K562 (cell line): ENCODE measurements around the gene NDST4. TPM values are rescaled to one million over a fixed set of nuclear protein-coding genes. Genes with fewer than 3 reads are reported as not detected.

Experiments
- ATAC-seq: fragments of 200-7000 bp; cut with Tn5 transposase; 3 replicates; pipeline ENCODE4 v1.9.1; 2020; ENCODE audit warnings: moderate library complexity
- BruUV-seq: library from RNA; stranded (reverse); fragments of 400-500 nt; replicated peaks from 2 replicates; lab custom pipeline; 2021; lab: Mats Ljungman, UMichigan
- CTCF ChIA-PET: fragments of 300-600 bp; formaldehyde crosslinking; extraction: SDS; loops from one replicate; lab custom pipeline; 2021; ENCODE audit warnings: low intra/inter-chr PET ratio; lab: Yijun Ruan, JAX
- POLR2A ChIA-PET: fragments of 300-600, 350-650 bp; sonication (Branson Sonifier 250); formaldehyde crosslinking; extraction: SDS; loops from one replicate; lab custom pipeline; 2021; ENCODE audit warnings: antibody characterized with exemption, inconsistent platforms; lab: Yijun Ruan, JAX
- DNase-seq, 4 experiments: peaks; one replicate each; pipeline versions ENCODE4 v3.0.0 to v3.0.0-alpha.2; 2011 to 2018; ENCODE audit warnings: low spot score in 3 of 4, mixed read lengths in 3 of 4; ENCODE audit errors: extremely low read depth in 1 of 4
- FAIRE-seq: peaks from 2 replicates; lab custom pipeline; 2011; peaks lifted over from hg19 to GRCh38; lab: Jason Lieb, UNC
- H2AFZ ChIP-seq: 2 replicates; pipeline ENCODE4 v1.6.0; 2011; ENCODE audit warnings: low read depth, low read length, control low read depth, inconsistent platforms
- H3K27ac ChIP-seq: fragments of 200-600 bp; 3 replicates; pipeline ENCODE4 v1.8.0; 2011; ENCODE audit warnings: low read depth, mild to moderate bottlenecking, control low read depth, inconsistent platforms, low read length, moderate library complexity, mixed read lengths; ENCODE audit errors: extremely low read depth
- H3K27me3 ChIP-seq, 2 experiments: fragments of 300-600 bp in 1 of 2; 2 replicates in 1 of 2; 3 replicates in 1 of 2; pipeline versions ENCODE4 v1.6.0 to v1.8.0; 2011; ENCODE audit warnings: inconsistent platforms in 2 of 2, low read length in 2 of 2, mild to moderate bottlenecking in 1 of 2, mixed read lengths in 1 of 2, moderate library complexity in 1 of 2; ENCODE audit not compliant: control insufficient read depth in 2 of 2, insufficient read depth in 2 of 2
- H3K36me3 ChIP-seq: fragments of 300-600 bp; 3 replicates; pipeline ENCODE4 v1.8.0; 2011; ENCODE audit warnings: mild to moderate bottlenecking, low read length, inconsistent platforms; ENCODE audit not compliant: control insufficient read depth, insufficient read depth
- H3K4me1 ChIP-seq, 2 experiments: fragments of 200-600 bp in 1 of 2; replicated peaks in 1 of 2; 2 replicates in 1 of 2; 3 replicates in 1 of 2; pipeline versions ENCODE4 v1.5.1 to v1.8.0; 2011; ENCODE audit warnings: inconsistent platforms in 2 of 2, low read length in 2 of 2, mild to moderate bottlenecking in 1 of 2, mixed read lengths in 1 of 2, moderate library complexity in 1 of 2; ENCODE audit not compliant: control insufficient read depth in 2 of 2, insufficient read depth in 2 of 2
- H3K4me2 ChIP-seq: 2 replicates; pipeline ENCODE4 v1.6.1; 2011; ENCODE audit warnings: low read length, control low read depth, inconsistent platforms, mixed read lengths; ENCODE audit not compliant: insufficient read depth
- H3K4me3 ChIP-seq: fragments of 200-600 bp; sonication (generic), shearing (Covaris generic); 2 replicates; pipeline ENCODE4 v1.5.1; 2016; ENCODE audit warnings: control low read depth, inconsistent platforms
- H3K79me2 ChIP-seq: fragments of 200-600 bp; 3 replicates; pipeline ENCODE4 v1.8.0; 2011; ENCODE audit warnings: low read length, inconsistent platforms; ENCODE audit not compliant: control insufficient read depth, insufficient read depth
- H3K9ac ChIP-seq, 2 experiments: 2 replicates each; pipeline versions ENCODE4 v1.6.0 to v1.6.1; 2011; ENCODE audit warnings: low read depth in 2 of 2, low read length in 2 of 2, control low read depth in 1 of 2, inconsistent platforms in 1 of 2, mild to moderate bottlenecking in 1 of 2, mixed read lengths in 1 of 2; ENCODE audit not compliant: insufficient read depth in 1 of 2
- H3K9me1 ChIP-seq: one replicate; pipeline ENCODE4 v1.6.0; 2011; ENCODE audit warnings: inconsistent platforms, mild to moderate bottlenecking, low read length, moderate library complexity; ENCODE audit not compliant: control insufficient read depth, insufficient read depth
- H3K9me3 ChIP-seq: replicated peaks from 2 replicates; pipeline ENCODE4 v1.5.1; 2011; ENCODE audit warnings: low read depth, low read length, inconsistent platforms; ENCODE audit not compliant: control insufficient read depth, insufficient read depth
- H4K20me1 ChIP-seq: replicated peaks from 2 replicates; pipeline ENCODE4 v1.6.1; 2011; ENCODE audit warnings: low read length, inconsistent platforms, mixed read lengths; ENCODE audit not compliant: control insufficient read depth, insufficient read depth
- BMI1 ChIP-seq: fragments of 150-350 bp; IDR thresholded peaks from 2 replicates; pipeline ENCODE4 v1.6.1; 2014; ENCODE audit warnings: low read length
- CTCF ChIP-seq, 3 experiments: IDR thresholded peaks in 2 of 3; conservative IDR thresholded peaks in 1 of 3; 2 replicates each; pipeline ENCODE4 v1.5.1; 2011 to 2012; ENCODE audit warnings: low read length in 3 of 3, mild to moderate bottlenecking in 3 of 3, control low read depth in 2 of 3, improper control_type of control experiment in 1 of 3, inconsistent platforms in 1 of 3, low read depth in 1 of 3, mixed read lengths in 1 of 3, moderate library complexity in 1 of 3; ENCODE audit not compliant: insufficient read depth in 2 of 3
- FOXJ3 ChIP-seq: sonication (generic); formaldehyde crosslinking; IDR thresholded peaks from 2 replicates; pipeline ENCODE4 v1.4.0; 2020; ENCODE audit warnings: mild to moderate bottlenecking, missing genetic modification reagents
- HDAC8 ChIP-seq: fragments of 450-650 bp; IDR thresholded peaks from 2 replicates; pipeline ENCODE4 v1.6.1; 2016; ENCODE audit warnings: mild to moderate bottlenecking, missing genetic modification characterization, moderate library complexity, missing compliant biosample characterization
- PBX2 ChIP-seq, 2 experiments: IDR thresholded peaks in 1 of 2; conservative IDR thresholded peaks in 1 of 2; 2 replicates each; pipeline ENCODE4 v1.6.1; 2016; ENCODE audit warnings: low read depth in 2 of 2, mild to moderate bottlenecking in 1 of 2, missing compliant biosample characterization in 1 of 2, missing genetic modification characterization in 1 of 2, moderate library complexity in 1 of 2
- PREB ChIP-seq: sonication (generic); formaldehyde crosslinking; IDR thresholded peaks from 2 replicates; pipeline ENCODE4 v1.8.1; 2023; ENCODE audit warnings: mild to moderate bottlenecking, missing genetic modification reagents
- SREBF2 ChIP-seq: sonication (generic); formaldehyde crosslinking; IDR thresholded peaks from 2 replicates; pipeline ENCODE4 v1.4.0; 2020; ENCODE audit warnings: mild to moderate bottlenecking, missing genetic modification reagents
- SRF ChIP-seq, 2 experiments: fragments of 250-450, 450-650 bp in 1 of 2; sonication (Bioruptor Pico) in 1 of 2; sonication (generic) in 1 of 2; formaldehyde crosslinking; IDR thresholded peaks; 2 replicates each; pipeline versions ENCODE4 v1.5.0 to v1.5.1; 2020 to 2022; ENCODE audit warnings: mild to moderate bottlenecking in 1 of 2, missing genetic modification reagents in 1 of 2
- ZNF639 ChIP-seq, 2 experiments: fragments of 200-800 bp in 1 of 2; sonication (Bioruptor generic) in 1 of 2; sonication (generic) in 1 of 2; formaldehyde crosslinking in 1 of 2; IDR thresholded peaks in 1 of 2; conservative IDR thresholded peaks in 1 of 2; 2 replicates each; pipeline versions ENCODE4 v1.5.0 to v1.6.1; 2016 to 2020; ENCODE audit warnings: missing compliant biosample characterization in 1 of 2, missing genetic modification characterization in 1 of 2, missing genetic modification reagents in 1 of 2
- WGBS: fragments of 100-300 bp; shearing (Covaris generic); methylation state at CpG from one replicate; pipeline ENCODE4 v1.1.6; 2016; ENCODE audit warnings: low coverage, mixed read lengths; ENCODE audit not compliant: insufficient coverage; ENCODE audit errors: missing lambda C conversion rate; 5-methylcytosine and 5-hydroxymethylcytosine counted together
- in situ Hi-C: fragments of 300-500 bp; cut with MboI; formaldehyde crosslinking; loops from 4 replicates; pipeline ENCODE4 v1.15.0; 2018; ENCODE audit warnings: inconsistent platforms, mixed read lengths
- intact Hi-C: fragments of 100-400 bp; cut with micrococcal nuclease; formaldehyde crosslinking; loops from 2 replicates; pipeline ENCODE4 v1.14.2; 2022
- polyA plus RNA-seq, 8 experiments: library from polyadenylated mRNA; depleted of rRNA in 4 of 8; stranded (reverse) in 5 of 8; unstranded in 3 of 8; fragments of >200 nt; fragmentation: Nextera tagmentation in 2 of 8; fragmentation: Illumina TruSeq in 1 of 8; extraction: Ambion mirVana in 2 of 8; extraction: Trizol in 1 of 8; gene quantifications; 2 replicates each; pipeline versions ENCODE4 v1.2.1 to v1.2.3, GENCODE V29; 2011 to 2014; ENCODE audit warnings: inconsistent platforms in 1 of 8, missing spikeins in 1 of 8
- total RNA-seq, 7 experiments: library from RNA; depleted of rRNA in 6 of 7; stranded (reverse); fragments of >200 nt in 6 of 7; fragmentation: Illumina TruSeq in 2 of 7; extraction: Trizol in 2 of 7; gene quantifications; 2 replicates each; pipeline versions ENCODE4 v1.2.1 to v1.2.3, GENCODE V29; 2011 to 2021; ENCODE audit warnings: low replicate concordance in 1 of 7

NDST4 gene
- total and polyA plus RNA-seq, 9 of the 15 experiments (the other 6 are each of a cell fraction or from before 2014, with no cell fraction given) = not detected

- TF ChIP-seq CTCF (IDR thresholded peaks at IDR 0.05 in 2 of 3, conservative IDR thresholded peaks at IDR 0.05 in 1 of 3; ENCODE audit: insufficient read depth in 2 of 3, low read depth in 1 of 3, low read length in 3 of 3) = peak in 1 of 3 experiments; percentile 40; a peak in 2 of 6 replicates
Measured at GRCh38 chr4:115090483-115091075, 22.8 kb downstream of the NDST4 start (continued).

- H3K9me1 ChIP-seq = no peaks in the 10 kb centered on the region
- intact Hi-C loops (no loop called here), in situ Hi-C loops (no loop called here)
- H2AFZ ChIP-seq = no peak overlapping the region
- no peak overlapping the region for H3K4me2 ChIP-seq
- ATAC-seq (no peak), DNase-seq (no peak), FAIRE-seq (no peak)
- H3K4me3 ChIP-seq = no peak overlapping the region
- H3K27me3 ChIP-seq = no peaks in the 10 kb centered on the region
- BruUV-seq = no TSS peak
- H3K36me3 ChIP-seq = no peaks in the 10 kb centered on the region
- no peaks in the 10 kb centered on the region for H3K4me1 ChIP-seq
- no peaks in the 10 kb centered on the region for H3K79me2 ChIP-seq
- no peak overlapping the region for H3K27ac ChIP-seq
- H4K20me1 ChIP-seq = no peaks in the 10 kb centered on the region
- 0% methylated on average over 2 of the region's 2 CpGs for WGBS
- CTCF ChIA-PET = no interaction called here
- POLR2A ChIA-PET = no interaction called here
- H3K9ac ChIP-seq = no peak overlapping the region
- 0 out of 2 replicates have a peak, but pooled peaks cover 1% of the 10 kb centered on the region for H3K9me3 ChIP-seq
- TF ChIP-seq FOXJ3 (no peak), PBX2 (CRISPR knock-in tag; IDR thresholded peaks at IDR 0.05; ENCODE audit: low read depth) (no peak), PBX2 (tag; conservative IDR thresholded peaks at IDR 0.05; ENCODE audit: low read depth) (no peak), ZNF639 (CRISPR knock-in tag; conservative IDR thresholded peaks at IDR 0.05 in 1 of 2, IDR thresholded peaks at IDR 0.05 in 1 of 2) (no peak), HDAC8 (no peak), BMI1 (no peak), SREBF2 (no peak), PREB (CRISPR knock-in tag) (no peak), SRF (CRISPR knock-in tag; IDR thresholded peaks at IDR 0.05) (no peak)
Measured at GRCh38 chr4:115082633-115083032, 30.8 kb downstream of the NDST4 start.
